DMS114 treated with DMSO at 0.1 percent for 48 hours (cell line): ENCODE results near the gene NPAS1.
"Not testable (repeated sequence)": the region's sequence is repeated elsewhere in the genome, so short reads cannot be mapped to it uniquely, and the experiment has no call there.

ENCODE experiments used
- DNase-seq: peaks from one replicate; lab custom pipeline; 2025; ENCODE audit not compliant: unreplicated experiment; lab: John Stamatoyannopoulos, UW

NPAS1 gene

DNA sequence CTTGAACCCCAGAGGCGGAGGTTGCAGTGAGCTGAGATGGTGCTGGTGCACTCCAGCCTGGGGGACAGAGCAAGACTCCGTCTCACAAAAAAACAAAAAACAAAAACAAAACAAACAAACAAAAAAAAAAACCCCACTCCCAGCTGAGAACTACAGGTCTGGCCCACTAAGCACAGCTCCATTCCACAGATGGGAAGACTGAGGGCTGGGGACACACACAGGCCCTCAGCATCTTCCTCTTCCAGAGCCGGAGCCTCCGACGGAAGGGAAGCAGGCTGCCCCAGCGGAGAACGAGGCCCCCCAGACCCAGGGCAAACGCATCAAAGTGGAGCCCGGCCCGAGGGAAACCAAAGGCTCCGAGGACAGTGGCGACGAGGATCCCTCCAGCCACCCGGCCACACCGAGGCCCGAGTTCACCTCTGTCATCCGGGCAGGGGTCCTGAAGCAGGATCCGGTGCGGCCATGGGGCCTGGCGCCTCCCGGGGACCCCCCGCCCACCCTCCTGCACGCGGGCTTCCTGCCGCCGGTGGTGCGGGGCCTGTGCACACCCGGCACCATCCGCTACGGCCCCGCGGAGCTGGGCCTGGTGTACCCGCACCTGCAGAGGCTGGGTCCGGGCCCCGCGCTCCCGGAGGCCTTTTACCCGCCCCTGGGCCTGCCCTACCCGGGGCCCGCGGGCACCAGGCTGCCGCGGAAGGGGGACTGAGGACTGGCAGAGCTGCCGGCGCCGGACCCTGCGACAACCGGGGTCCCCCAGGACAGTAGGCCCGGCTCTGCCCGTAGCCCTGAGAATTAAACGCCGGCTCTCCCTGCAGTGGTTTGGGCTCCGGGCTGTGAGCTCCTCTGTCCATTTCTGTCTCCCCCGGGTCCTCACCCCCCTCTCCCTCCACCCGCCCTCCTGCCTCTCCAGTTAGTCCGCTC is 25.6 kb downstream of the NPAS1 start:
- no peak for DNase-seq

DNA sequence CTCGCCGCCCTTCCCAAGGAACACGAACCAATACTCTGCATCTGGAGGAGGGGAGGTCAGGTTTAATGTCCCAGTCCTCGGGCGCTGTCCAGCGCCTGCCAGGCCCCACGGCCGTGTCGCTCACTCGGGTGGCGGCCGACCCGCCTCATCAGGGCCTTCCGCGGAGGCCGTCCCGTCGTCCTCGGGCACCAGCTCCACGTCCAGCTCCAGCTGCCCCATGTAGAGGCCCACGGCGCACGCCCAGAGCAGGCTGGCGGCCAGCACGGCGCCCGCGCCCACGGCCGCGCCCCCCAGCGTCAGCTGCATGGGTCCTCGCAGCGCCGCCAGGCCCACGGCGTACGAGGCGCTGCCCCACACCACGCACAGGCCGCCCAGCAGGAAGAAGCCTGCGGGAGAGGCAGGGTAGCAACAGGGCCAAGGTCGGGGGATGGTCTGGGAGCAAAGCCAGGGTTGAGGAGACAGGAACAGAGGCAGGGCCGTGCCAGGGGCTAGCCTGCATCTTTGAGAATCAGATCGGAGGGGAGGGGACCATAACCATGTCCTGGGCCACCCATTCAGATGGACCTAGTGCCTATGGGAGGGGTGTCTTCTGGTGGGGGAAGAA is 26.3 kb downstream of the NPAS1 start:
- DNase-seq = no peak

DNA sequence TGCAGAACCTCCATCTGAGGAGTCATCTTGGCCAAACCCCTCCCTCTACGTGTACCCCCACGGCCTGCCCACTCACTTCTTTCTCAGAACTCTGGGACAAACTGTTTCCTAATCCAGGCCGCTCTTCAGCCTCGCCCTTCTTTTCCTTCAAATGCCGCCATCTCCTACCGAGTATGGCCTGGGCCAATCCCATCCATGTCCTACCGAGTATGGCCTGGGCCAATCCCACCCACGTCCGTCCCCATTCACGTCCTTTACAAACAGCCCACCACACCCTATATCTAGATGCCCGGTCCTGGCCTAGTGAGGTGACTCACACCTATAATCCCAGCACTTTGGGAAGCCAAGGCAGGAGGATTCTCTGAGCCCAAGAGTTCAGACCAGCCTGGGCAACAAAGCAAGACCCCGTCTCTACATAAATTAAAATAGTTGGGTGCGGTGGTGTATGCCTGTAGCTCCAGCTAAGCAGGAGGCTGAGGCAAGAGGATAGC is 27.7 kb downstream of the NPAS1 start:
- DNase-seq = no peak

- DNase-seq = peak; percentile 81
Observed at GRCh38 chr19:47047763-47048405, 28.2 kb downstream of the NPAS1 start.

DNA sequence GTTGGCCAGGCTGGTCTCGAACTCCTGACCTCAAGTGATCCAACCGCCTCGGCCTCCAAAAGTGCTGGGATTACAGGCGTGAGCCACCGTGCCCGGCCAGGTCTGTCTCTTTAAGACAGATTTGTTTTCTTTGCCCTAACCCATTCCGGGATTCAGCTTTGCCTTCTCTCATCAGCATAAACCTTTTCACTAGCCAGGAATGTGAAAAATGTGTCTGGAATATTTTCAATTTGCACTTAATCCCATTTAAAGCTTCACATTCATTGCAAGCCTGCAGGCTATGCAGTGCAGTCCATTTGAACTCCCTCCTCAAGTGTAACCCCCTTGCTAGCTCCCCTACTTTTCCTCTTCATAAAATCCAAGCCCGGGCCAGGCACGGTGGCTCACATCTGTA is 29.7 kb downstream of the NPAS1 start:
- DNase-seq = no peak

- not testable (repeated sequence) for DNase-seq
Observed at GRCh38 chr19:47050562-47050961, 30.9 kb downstream of the NPAS1 start.

DNA sequence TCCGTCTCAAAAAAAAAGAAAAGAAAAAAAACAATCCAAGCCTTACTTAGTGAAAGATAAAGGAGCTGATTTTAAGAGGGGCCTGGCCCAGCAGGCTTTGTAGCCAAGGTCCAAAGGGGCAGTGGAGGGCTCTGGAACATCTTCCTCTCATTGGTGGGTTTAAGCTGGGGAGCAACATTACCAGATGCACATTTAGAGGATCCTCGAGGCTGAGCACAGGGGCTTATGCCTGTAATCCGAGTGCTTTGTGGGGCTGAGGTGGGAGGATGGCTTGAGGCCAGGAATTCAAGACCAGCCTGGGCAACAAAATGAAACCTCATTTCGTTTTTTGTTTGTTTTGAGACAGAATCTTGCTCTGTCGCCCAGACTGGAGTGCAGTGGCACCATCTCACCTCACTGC is 36.8 kb downstream of the NPAS1 start:
- no peak for DNase-seq

- no peak for DNase-seq
Observed at GRCh38 chr19:47057328-47057727, 37.7 kb downstream of the NPAS1 start.

- DNase-seq = no peak
Observed at GRCh38 chr19:47058621-47059022, 39.0 kb downstream of the NPAS1 start.

- no peak for DNase-seq
Observed at GRCh38 chr19:47063874-47064273, 44.2 kb downstream of the NPAS1 start.

- no peak for DNase-seq
Observed at GRCh38 chr19:47065242-47065641, 45.6 kb downstream of the NPAS1 start.

DNA sequence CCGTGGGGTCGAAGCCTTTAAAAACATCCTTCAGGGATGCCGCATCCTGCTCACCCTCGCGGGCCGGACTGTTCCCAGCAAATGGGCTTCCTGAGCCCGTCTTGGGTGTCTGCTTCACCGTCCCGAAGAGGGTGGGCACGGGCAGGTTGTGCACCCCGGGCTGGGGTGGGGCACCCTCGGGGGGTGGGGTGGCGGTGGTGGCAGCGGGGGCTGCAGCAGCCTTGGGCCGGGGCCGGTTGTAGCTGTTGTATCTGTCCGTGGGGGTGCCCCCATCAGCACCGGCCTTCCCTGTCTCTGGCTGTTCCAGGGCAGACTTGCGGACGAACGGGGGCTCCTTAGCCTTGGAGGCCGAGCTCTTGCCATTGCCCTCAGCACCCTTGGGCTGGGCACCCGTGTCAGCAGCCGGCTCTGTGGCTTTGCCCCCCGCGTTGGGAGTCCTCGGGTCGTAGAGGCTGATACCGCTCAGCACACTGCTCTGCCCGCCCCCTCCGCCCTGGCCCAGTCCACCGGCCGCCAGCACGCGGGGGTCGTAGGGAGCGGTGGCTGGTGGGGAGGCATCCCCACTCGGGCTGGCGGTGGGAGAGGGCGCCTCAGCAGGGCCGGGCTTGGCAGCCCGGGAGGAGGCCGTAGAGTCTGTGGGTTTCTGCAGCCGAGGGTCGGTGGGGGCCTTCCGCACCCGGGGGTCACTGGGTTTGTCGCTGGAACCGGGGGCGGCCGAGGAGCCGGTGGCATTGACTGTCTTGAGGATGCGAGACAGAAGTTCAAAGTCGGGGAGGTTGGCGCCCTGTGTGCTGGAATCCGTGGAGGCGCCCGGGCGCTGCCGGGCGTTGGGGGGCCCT is 47.0 kb downstream of the NPAS1 start:
- no peak for DNase-seq

DNA sequence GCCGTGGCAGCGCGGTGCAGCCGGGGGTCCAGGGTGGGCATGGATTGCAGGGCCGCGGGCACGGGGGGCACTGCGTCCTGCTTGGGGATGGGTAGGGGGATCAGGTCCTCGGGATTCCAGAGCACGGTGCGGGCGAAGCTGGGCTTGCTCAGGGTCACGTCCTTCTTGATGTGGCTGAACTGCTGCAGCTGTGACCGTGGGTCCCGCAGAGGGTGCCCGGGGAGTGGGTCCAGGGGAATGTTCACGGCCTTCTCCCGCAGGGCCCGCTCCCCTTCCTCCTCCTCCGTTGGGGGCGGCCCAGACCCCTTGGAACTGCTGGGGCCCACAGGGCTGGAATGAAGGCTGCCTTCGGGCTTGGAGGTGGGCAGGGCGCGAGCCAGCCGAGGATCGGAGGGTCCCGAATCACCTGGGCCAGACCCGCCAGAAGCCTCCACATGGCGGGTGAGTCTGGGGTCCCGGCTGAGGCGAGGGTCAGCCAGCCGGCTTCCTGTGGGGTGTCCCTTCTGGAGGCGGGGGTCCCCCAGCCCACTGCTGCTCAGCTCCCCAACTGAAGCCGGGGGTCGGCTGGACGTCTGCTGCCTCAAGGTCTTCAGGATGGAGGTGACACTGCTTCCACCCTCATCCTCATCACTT is 47.7 kb downstream of the NPAS1 start:
- no peak for DNase-seq

DNA sequence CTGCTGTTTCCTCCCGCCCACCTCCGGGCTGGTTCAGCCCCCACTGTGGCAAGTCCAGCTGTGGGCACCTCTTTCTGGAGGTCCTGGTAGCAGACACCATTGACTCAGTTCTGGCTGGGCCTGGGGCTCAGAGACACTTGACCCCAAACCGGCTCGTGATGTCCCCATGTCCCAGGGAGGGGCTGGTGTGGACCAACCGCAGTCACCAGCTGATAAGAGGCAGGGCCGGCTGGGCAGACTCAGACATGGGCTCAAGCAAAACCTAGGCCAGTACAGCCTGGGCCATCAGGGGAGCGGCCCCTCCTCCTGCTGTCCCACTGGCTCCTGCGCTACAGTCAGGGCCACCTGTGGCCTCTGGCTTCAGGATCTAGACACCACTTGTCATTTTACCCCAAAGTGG is 48.6 kb downstream of the NPAS1 start:
- DNase-seq = no peak

DNA sequence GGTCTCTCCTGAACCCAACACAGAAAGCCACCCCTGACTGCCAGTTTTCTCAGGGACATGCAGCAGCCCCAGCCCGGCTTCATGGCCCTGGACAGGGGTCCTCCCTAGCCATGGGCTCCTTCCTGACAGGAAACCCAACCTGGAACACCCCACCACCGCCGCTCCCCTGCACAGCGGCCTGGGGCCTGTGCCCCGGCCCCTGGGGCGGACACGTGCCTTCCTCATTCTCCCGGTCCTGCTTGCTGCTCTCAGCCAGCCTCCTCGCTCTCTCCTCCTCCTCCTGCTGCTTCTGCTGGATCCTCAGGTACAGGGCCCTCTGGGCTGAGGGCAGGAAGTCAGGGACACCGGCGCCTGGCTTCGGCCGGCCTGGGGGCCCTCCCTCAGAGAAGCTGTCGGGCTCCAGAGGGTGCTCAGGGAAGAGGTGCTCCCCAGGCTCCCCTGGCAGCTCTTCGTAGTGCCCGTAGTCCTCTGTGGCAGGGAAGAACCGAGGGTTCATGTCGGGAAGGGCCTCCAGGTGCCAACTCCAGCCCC is 49.3 kb downstream of the NPAS1 start:
- DNase-seq = no peak

DNA sequence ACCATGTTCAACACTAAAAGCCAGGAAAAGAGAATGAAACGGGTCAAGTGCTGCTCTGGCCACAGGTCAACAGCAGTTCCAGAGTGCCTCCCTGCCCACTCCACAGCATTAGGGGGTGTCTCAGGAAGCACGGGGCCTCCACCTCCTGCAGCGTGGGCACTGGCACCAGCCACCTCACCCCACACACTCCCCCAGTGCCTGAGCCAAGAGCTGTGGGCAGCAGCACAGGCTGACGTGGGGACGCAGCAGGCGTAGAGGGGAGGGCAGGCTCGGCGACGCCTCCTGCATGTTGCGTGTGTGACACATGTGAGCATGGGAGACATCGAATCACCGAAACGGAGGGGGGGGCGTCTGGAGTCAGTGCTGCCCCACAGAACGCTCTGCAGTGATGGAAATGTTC is 50.2 kb downstream of the NPAS1 start:
- no peak for DNase-seq

- DNase-seq = no peak
Observed at GRCh38 chr19:47070756-47071155, 51.1 kb downstream of the NPAS1 start.

- DNase-seq = no peak
Observed at GRCh38 chr19:47071731-47072130, 52.1 kb downstream of the NPAS1 start.

DNA sequence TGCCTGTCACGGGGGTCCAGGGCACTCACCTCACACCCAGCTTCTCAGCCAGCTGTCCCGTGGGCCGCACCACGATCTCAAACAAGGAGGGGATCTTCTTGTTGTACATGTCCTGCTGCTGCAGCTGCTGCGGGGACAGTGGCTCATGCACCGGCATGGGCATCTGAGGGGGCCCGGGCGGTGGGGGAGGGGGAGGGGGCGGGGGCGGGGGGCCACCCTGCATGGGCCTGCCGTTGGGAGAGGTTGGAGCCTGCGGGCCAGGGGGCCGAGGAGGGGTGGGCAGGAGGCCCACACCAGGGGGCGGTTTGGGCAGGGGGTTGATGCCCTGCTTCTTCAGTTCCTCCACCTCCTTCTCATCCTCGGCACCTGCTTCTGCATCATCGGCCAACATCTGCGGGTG is 52.7 kb downstream of the NPAS1 start:
- no peak for DNase-seq

- DNase-seq = no peak
Observed at GRCh38 chr19:47073574-47073973, 53.9 kb downstream of the NPAS1 start.
